KBM-7 (cell line): ENCODE measurements around the gene TOMT.
"Not testable (repeated sequence)": the region's sequence is repeated elsewhere in the genome, so short reads cannot be mapped to it uniquely, and the experiment has no call there.

Experiments
- DNase-seq: peaks from one replicate; pipeline ENCODE4 v3.0.0-alpha.2; 2015
- in situ Hi-C: fragments of 300-500 bp; cut with MboI; formaldehyde crosslinking; loops from 2 replicates; pipeline ENCODE4 v1.14.3; 2020; ENCODE audit warnings: low sequenced_read_pairs, low pct_unique_long_range_greater_than_20kb, mixed read lengths

TOMT gene

DNA sequence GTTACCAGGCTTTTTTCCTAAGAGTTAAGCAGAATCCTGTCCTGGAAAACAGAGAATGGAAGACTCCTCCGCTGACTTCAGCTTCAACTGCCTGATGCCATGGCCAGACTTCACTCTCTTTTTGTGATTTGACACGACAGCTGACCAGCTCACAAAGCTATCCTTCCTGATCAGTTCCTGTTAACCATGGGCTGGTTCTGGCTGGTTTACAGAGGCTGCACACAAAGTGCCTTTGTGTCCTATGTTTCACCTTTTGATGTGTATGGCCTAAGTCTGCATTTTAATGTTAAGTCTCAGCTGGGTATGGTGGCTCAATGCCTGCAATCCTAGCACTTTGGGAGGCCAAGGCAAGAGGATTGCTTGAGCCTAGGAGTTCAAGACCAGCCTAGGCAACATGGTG is 40.9 kb downstream of the TOMT start:
- in situ Hi-C loops, result no loop called here
- DNase-seq, result no peak

DNA sequence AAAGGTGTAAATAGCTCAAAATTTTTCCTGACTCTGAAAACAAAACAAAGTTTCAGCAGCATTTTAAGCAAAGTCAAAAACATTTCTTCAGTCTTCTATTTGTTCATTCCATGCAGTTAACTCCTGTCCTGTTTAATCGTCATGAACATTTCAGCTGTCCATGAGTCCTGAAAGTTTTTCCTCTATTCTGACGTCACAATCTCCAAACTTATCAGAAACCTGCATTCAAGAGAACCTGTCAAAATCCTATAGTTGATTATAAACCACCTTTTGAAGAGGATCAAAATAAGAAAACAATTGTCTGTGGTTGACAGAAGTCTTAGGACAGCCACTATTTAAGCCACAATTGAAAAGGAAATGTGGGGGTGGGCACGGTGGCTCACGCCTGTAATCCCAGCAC is 45.2 kb downstream of the TOMT start:
- in situ Hi-C loops, result no loop called here
- DNase-seq, result no peak

DNA sequence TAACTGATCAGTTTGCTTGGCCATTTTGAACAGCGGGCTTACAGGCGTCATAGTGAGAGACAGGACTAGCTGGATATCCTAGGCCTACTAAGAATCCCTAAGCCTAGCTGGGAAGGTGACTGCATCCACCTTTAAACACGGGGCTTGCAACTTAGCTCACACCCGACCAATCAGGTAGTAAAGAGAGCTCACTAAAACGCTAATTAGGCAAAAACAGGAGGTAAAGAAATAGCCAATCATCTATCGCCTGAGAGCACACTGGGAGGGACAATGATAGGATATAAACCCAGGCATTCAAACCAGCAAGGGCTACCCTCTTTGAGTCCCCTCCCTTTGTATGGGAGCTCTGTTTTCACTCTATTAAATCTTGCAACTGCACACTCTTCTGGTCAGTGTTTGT is 48.1 kb downstream of the TOMT start:
- in situ Hi-C loops, DNase-seq: not testable (repeated sequence)

DNA sequence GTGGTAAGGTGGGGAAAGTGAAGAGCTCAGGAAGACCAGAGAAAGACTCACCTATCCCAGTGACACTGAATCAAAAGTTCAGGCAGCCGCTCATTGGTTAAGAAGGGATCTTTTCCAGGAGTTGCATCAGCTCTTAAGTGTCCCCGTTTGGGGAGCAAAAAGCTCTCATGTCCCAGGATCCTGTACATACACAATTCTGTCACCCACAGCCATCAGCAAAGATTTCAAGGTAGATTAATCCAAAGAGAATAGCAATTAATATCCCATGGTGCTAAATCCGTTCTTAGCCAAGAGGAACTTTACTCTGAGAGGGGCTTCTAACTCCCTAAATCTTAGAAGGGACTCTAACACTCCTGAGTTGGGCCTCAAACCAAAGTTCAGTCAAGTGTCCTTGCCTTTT is 49.1 kb downstream of the TOMT start:
- in situ Hi-C loops, result no loop called here

DNA sequence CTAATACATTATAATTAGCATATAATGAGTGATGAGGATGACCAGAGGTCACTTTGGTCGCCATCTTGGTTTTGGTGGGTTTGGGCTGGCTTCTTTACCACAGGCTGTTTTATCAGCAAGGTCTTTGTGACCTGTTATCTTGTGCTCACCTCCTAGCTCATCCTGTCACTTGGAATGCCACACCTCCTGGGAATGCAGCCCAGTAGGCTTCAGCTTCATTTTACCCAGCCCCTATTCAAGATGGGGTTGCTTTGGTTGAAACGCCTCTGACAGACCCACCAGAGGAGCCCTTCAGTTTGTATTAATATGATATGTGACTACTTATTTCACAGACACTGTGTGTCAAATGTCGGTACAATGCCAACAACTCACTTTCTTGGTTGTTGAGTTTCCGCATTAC is 50.0 kb downstream of the TOMT start:
- in situ Hi-C loops, result no loop called here
- DNase-seq, result no peak

More for the DNA sequence above, 49.1 kb downstream of the TOMT start:
- no peak for DNase-seq

DNA sequence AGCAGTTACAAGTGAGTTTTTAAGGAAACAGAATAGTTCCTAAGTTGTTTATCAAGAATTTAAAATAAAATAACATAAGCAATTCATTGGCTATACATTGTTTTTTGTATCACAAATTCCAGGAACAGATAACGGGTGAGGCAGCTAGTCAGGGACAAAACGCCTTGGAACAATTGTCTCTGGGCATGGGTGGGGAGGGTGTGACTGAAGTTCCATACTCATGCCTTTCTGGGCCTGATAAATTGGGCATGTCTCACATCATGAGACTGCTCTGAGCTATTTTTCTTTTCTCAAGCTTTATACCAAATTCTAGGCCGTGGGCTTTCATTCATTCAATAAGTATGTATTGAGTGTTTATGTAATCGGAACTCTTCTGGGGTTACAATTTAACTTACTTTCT is 51.4 kb downstream of the TOMT start:
- DNase-seq, result no peak

More for the DNA sequence above, 51.4 kb downstream of the TOMT start:
- in situ Hi-C loops, result no loop called here
